K562 (cell line): ENCODE measurements around the gene KDM2A. TPM values are rescaled to one million over a fixed set of nuclear protein-coding genes. Genes with fewer than 3 reads are reported as not detected.

Experiments used
- ATAC-seq: fragments of 200-7000 bp; cut with Tn5 transposase; 3 replicates; pipeline ENCODE4 v1.9.1; 2020; ENCODE audit warnings: moderate library complexity
- BruUV-seq: library from RNA; stranded (reverse); fragments of 400-500 nt; replicated peaks from 2 replicates; lab custom pipeline; 2021; lab: Mats Ljungman, UMichigan
- CTCF ChIA-PET: fragments of 300-600 bp; formaldehyde crosslinking; extraction: SDS; loops from one replicate; lab custom pipeline; 2021; ENCODE audit warnings: low intra/inter-chr PET ratio; lab: Yijun Ruan, JAX
- POLR2A ChIA-PET: fragments of 300-600, 350-650 bp; sonication (Branson Sonifier 250); formaldehyde crosslinking; extraction: SDS; loops from one replicate; lab custom pipeline; 2021; ENCODE audit warnings: antibody characterized with exemption, inconsistent platforms; lab: Yijun Ruan, JAX
- DNase-seq, 4 experiments: peaks; one replicate each; pipeline versions ENCODE4 v3.0.0 to v3.0.0-alpha.2; 2011 to 2018; ENCODE audit warnings: low spot score in 3 of 4, mixed read lengths in 3 of 4; ENCODE audit errors: extremely low read depth in 1 of 4
- FAIRE-seq: peaks from 2 replicates; lab custom pipeline; 2011; peaks lifted over from hg19 to GRCh38; lab: Jason Lieb, UNC
- H2AFZ ChIP-seq: 2 replicates; pipeline ENCODE4 v1.6.0; 2011; ENCODE audit warnings: low read depth, low read length, control low read depth, inconsistent platforms
- H3K27ac ChIP-seq: fragments of 200-600 bp; 3 replicates; pipeline ENCODE4 v1.8.0; 2011; ENCODE audit warnings: low read depth, mild to moderate bottlenecking, control low read depth, inconsistent platforms, low read length, moderate library complexity, mixed read lengths; ENCODE audit errors: extremely low read depth
- H3K27me3 ChIP-seq, 2 experiments: fragments of 300-600 bp in 1 of 2; 2 replicates in 1 of 2; 3 replicates in 1 of 2; pipeline versions ENCODE4 v1.6.0 to v1.8.0; 2011; ENCODE audit warnings: inconsistent platforms in 2 of 2, low read length in 2 of 2, mild to moderate bottlenecking in 1 of 2, mixed read lengths in 1 of 2, moderate library complexity in 1 of 2; ENCODE audit not compliant: control insufficient read depth in 2 of 2, insufficient read depth in 2 of 2
- H3K36me3 ChIP-seq: fragments of 300-600 bp; 3 replicates; pipeline ENCODE4 v1.8.0; 2011; ENCODE audit warnings: mild to moderate bottlenecking, low read length, inconsistent platforms; ENCODE audit not compliant: control insufficient read depth, insufficient read depth
- H3K4me1 ChIP-seq, 2 experiments: fragments of 200-600 bp in 1 of 2; replicated peaks in 1 of 2; 2 replicates in 1 of 2; 3 replicates in 1 of 2; pipeline versions ENCODE4 v1.5.1 to v1.8.0; 2011; ENCODE audit warnings: inconsistent platforms in 2 of 2, low read length in 2 of 2, mild to moderate bottlenecking in 1 of 2, mixed read lengths in 1 of 2, moderate library complexity in 1 of 2; ENCODE audit not compliant: control insufficient read depth in 2 of 2, insufficient read depth in 2 of 2
- H3K4me2 ChIP-seq: 2 replicates; pipeline ENCODE4 v1.6.1; 2011; ENCODE audit warnings: low read length, control low read depth, inconsistent platforms, mixed read lengths; ENCODE audit not compliant: insufficient read depth
- H3K4me3 ChIP-seq: fragments of 200-600 bp; sonication (generic), shearing (Covaris generic); 2 replicates; pipeline ENCODE4 v1.5.1; 2016; ENCODE audit warnings: control low read depth, inconsistent platforms
- H3K79me2 ChIP-seq: fragments of 200-600 bp; 3 replicates; pipeline ENCODE4 v1.8.0; 2011; ENCODE audit warnings: low read length, inconsistent platforms; ENCODE audit not compliant: control insufficient read depth, insufficient read depth
- H3K9ac ChIP-seq, 2 experiments: 2 replicates each; pipeline versions ENCODE4 v1.6.0 to v1.6.1; 2011; ENCODE audit warnings: low read depth in 2 of 2, low read length in 2 of 2, control low read depth in 1 of 2, inconsistent platforms in 1 of 2, mild to moderate bottlenecking in 1 of 2, mixed read lengths in 1 of 2; ENCODE audit not compliant: insufficient read depth in 1 of 2
- H3K9me1 ChIP-seq: one replicate; pipeline ENCODE4 v1.6.0; 2011; ENCODE audit warnings: inconsistent platforms, mild to moderate bottlenecking, low read length, moderate library complexity; ENCODE audit not compliant: control insufficient read depth, insufficient read depth
- H3K9me3 ChIP-seq: replicated peaks from 2 replicates; pipeline ENCODE4 v1.5.1; 2011; ENCODE audit warnings: low read depth, low read length, inconsistent platforms; ENCODE audit not compliant: control insufficient read depth, insufficient read depth
- H4K20me1 ChIP-seq: replicated peaks from 2 replicates; pipeline ENCODE4 v1.6.1; 2011; ENCODE audit warnings: low read length, inconsistent platforms, mixed read lengths; ENCODE audit not compliant: control insufficient read depth, insufficient read depth
- BMI1 ChIP-seq: fragments of 150-350 bp; IDR thresholded peaks from 2 replicates; pipeline ENCODE4 v1.6.1; 2014; ENCODE audit warnings: low read length
- EGR1 ChIP-seq: fragments of 450-650 bp; conservative IDR thresholded peaks from 2 replicates; pipeline ENCODE4 v1.6.1; 2017; ENCODE audit warnings: mild to moderate bottlenecking
- HDAC3 ChIP-seq: fragments of 450-650 bp; IDR thresholded peaks from 2 replicates; pipeline ENCODE4 v1.6.1; 2018; ENCODE audit warnings: borderline replicate concordance, mild to moderate bottlenecking, moderate library complexity; ENCODE audit not compliant: partially characterized antibody
- MYC ChIP-seq, 2 experiments: fragments of 250-450 bp in 1 of 2; sonication (Bioruptor Pico) in 1 of 2; IDR thresholded peaks; 2 replicates each; pipeline versions ENCODE4 v1.5.1 to v1.6.1; 2012 to 2021; ENCODE audit warnings: low read depth in 2 of 2, borderline replicate concordance in 1 of 2, improper control_type of control experiment in 1 of 2, low read length in 1 of 2, mild to moderate bottlenecking in 1 of 2, moderate library complexity in 1 of 2
- NR2C1 ChIP-seq, 2 experiments: fragments of 450-650 bp; IDR thresholded peaks; 2 replicates each; pipeline ENCODE4 v1.6.1; 2017; ENCODE audit warnings: mild to moderate bottlenecking in 2 of 2, antibody characterized with exemption in 1 of 2, inconsistent platforms in 1 of 2, missing compliant biosample characterization in 1 of 2, missing genetic modification characterization in 1 of 2
- PCBP1 ChIP-seq: fragments of 200-400 bp; formaldehyde crosslinking; IDR thresholded peaks from 2 replicates; pipeline ENCODE4 v1.6.1; 2018; ENCODE audit warnings: mild to moderate bottlenecking, low read depth, low read length; ENCODE audit not compliant: poor library complexity, severe bottlenecking
- PPARD ChIP-seq: fragments of 250-450 bp; sonication (Bioruptor Pico); IDR thresholded peaks from 2 replicates; pipeline ENCODE4 v1.8.0; 2022; ENCODE audit warnings: inconsistent platforms, mild to moderate bottlenecking, moderate library complexity
- RBM39 ChIP-seq: fragments of 200-400 bp; formaldehyde crosslinking; optimal IDR thresholded peaks from 2 replicates; pipeline ENCODE3; 2018; ENCODE audit warnings: low read depth, low read length
- TAF1 ChIP-seq: IDR thresholded peaks from 2 replicates; pipeline ENCODE4 v1.6.1; 2011; ENCODE audit warnings: mild to moderate bottlenecking, low read length, moderate library complexity; ENCODE audit not compliant: insufficient read depth, control insufficient read depth, severe bottlenecking; ENCODE audit errors: extremely low read depth
- TRIM24 ChIP-seq, 2 experiments: fragments of 450-650 bp; IDR thresholded peaks; 2 replicates each; pipeline ENCODE4 v1.6.1; 2016
- YBX1 ChIP-seq: fragments of 450-650 bp; IDR thresholded peaks from 2 replicates; pipeline ENCODE4 v1.7.1; 2016; ENCODE audit warnings: mild to moderate bottlenecking
- ZNF184 ChIP-seq: sonication (generic); formaldehyde crosslinking; IDR thresholded peaks from 2 replicates; pipeline ENCODE4 v1.5.0; 2020; ENCODE audit warnings: missing genetic modification reagents
- WGBS: fragments of 100-300 bp; shearing (Covaris generic); methylation state at CpG from one replicate; pipeline ENCODE4 v1.1.6; 2016; ENCODE audit warnings: low coverage, mixed read lengths; ENCODE audit not compliant: insufficient coverage; ENCODE audit errors: missing lambda C conversion rate; 5-methylcytosine and 5-hydroxymethylcytosine counted together
- in situ Hi-C: fragments of 300-500 bp; cut with MboI; formaldehyde crosslinking; loops from 4 replicates; pipeline ENCODE4 v1.15.0; 2018; ENCODE audit warnings: inconsistent platforms, mixed read lengths
- intact Hi-C: fragments of 100-400 bp; cut with micrococcal nuclease; formaldehyde crosslinking; loops from 2 replicates; pipeline ENCODE4 v1.14.2; 2022
- polyA plus RNA-seq, 8 experiments: library from polyadenylated mRNA; depleted of rRNA in 4 of 8; stranded (reverse) in 5 of 8; unstranded in 3 of 8; fragments of >200 nt; fragmentation: Nextera tagmentation in 2 of 8; fragmentation: Illumina TruSeq in 1 of 8; extraction: Ambion mirVana in 2 of 8; extraction: Trizol in 1 of 8; gene quantifications; 2 replicates each; pipeline versions ENCODE4 v1.2.1 to v1.2.3, GENCODE V29; 2011 to 2014; ENCODE audit warnings: inconsistent platforms in 1 of 8, missing spikeins in 1 of 8
- total RNA-seq, 7 experiments: library from RNA; depleted of rRNA in 6 of 7; stranded (reverse); fragments of >200 nt in 6 of 7; fragmentation: Illumina TruSeq in 2 of 7; extraction: Trizol in 2 of 7; gene quantifications; 2 replicates each; pipeline versions ENCODE4 v1.2.1 to v1.2.3, GENCODE V29; 2011 to 2021; ENCODE audit warnings: low replicate concordance in 1 of 7

Gene KDM2A
- total and polyA plus RNA-seq, 9 of the 15 experiments (the other 6 are each of a cell fraction or from before 2014, with no cell fraction given) = 5.0 to 39.3 (median 21.3) TPM

DNA sequence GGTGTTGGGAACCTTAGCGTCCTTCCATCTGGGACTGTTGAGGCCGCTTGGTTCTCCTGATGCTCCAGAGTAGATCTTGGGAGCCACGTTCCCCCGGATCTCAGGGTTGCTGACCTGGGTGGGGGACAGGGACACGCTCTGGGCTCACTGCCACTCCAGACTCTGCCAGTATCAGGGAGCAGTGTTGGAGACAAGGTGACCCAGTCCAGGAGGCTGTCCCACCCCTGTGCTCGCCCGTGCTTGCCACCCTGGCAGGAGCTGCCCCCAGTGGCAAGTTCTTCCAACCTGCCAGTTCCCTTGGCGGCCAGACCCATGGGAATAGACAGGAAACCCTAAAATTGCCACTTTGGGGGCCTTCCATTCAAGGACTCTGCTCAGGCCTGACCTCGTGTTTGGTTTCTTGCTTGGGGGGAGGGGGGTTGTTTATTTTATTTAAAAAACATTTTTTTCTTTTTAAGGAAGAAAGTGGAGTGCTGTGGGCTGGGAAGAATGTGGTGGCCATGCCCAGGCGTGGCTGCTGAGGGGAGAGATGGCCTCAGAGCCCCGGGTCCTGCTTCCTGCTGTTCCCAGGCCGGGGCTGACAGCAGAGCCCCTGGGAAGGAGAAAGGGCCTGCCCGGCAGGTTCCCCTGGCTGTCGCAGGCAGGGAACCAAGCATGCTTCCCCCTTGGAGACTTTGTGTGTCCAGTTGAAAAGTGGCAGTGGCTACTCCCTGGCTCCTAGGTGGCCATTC is 154.4 kb downstream of the KDM2A start:
- peaks cover 97% of the 10 kb centered on the region for H3K79me2 ChIP-seq
- DNase-seq = no peak
- H3K27me3 ChIP-seq = no peaks in the 10 kb centered on the region
- H3K9ac ChIP-seq = peak overlapping the region in 1 of 2 experiments; percentile 70; a peak in 2 of 4 replicates
- H3K9me1 ChIP-seq = peaks cover 4% of the 10 kb centered on the region
- no TSS peak for BruUV-seq
- H3K4me3 ChIP-seq = no peak overlapping the region
- in situ Hi-C loops (no loop called here), intact Hi-C loops (no loop called here)
- no peak overlapping the region for H3K4me2 ChIP-seq
- whole genome bisulfite sequencing = 73% methylated on average over 12 of the region's 14 CpGs
- H4K20me1 ChIP-seq = peaks cover 20% of the 10 kb centered on the region; the same call in 1 of the 2 replicates
- CTCF ChIA-PET = no interaction called here
- no peak for FAIRE-seq
- no peak for ATAC-seq
- POLR2A ChIA-PET = no interaction called here
- TF ChIP-seq EGR1 = no peak
- no peak for TF ChIP-seq ZNF184 (CRISPR knock-in tag)
- TF ChIP-seq PCBP1 = no peak
- TF ChIP-seq HDAC3 = no peak
- TF ChIP-seq MYC (IDR thresholded peaks at IDR 0.05; ENCODE audit: low read depth, low read length) = no peak
- TF ChIP-seq MYC (CRISPR knock-in tag; IDR thresholded peaks at IDR 0.05; ENCODE audit: borderline replicate concordance, low read depth) = no peak
- no peak for TF ChIP-seq TRIM24 (IDR thresholded peaks at IDR 0.05)
- TF ChIP-seq TAF1 = no peak
- TF ChIP-seq PPARD (CRISPR knock-in tag) = no peak
- no peak for TF ChIP-seq YBX1
- no peak for TF ChIP-seq BMI1
- TF ChIP-seq RBM39 = no peak
- no peak for TF ChIP-seq NR2C1 (IDR thresholded peaks at IDR 0.05)
- TF ChIP-seq NR2C1 (tag; IDR thresholded peaks at IDR 0.05) = no peak
- H2AFZ ChIP-seq = no peak overlapping the region
- no peaks in the 10 kb centered on the region for H3K9me3 ChIP-seq
- H3K27ac ChIP-seq = no peak overlapping the region; the same call in 2 of the 3 replicates
- H3K36me3 ChIP-seq = peaks cover 81% of the 10 kb centered on the region; the same call in 2 of the 3 replicates
- H3K4me1 ChIP-seq = peaks cover 44 to 90% of the 10 kb centered on the region in 2 experiments
